Glutamatergic neuron (in vitro differentiated cells): ENCODE measurements around the gene KCNB1. TPM values are rescaled to one million over a fixed set of nuclear protein-coding genes. Genes with fewer than 3 reads are reported as not detected.
A peak's percentile ranks its signal among the peaks of the same experiment; 100 is the strongest.

ENCODE experiments used
- DNase-seq: peaks from one replicate; pipeline ENCODE4 v3.0.0; 2022
- H3K27ac Mint-ChIP-seq: one replicate; pipeline ENCODE4 v1.8.0; 2020; ENCODE audit warnings: mild to moderate bottlenecking, mixed read lengths, inconsistent platforms; ENCODE audit not compliant: unreplicated experiment
- H3K27me3 Mint-ChIP-seq: one replicate; pipeline ENCODE4 v1.8.0; 2020; ENCODE audit warnings: mild to moderate bottlenecking, moderate library complexity, mixed read lengths, inconsistent platforms; ENCODE audit not compliant: unreplicated experiment
- H3K36me3 Mint-ChIP-seq: one replicate; pipeline ENCODE4 v1.8.0; 2020; ENCODE audit warnings: mild to moderate bottlenecking, mixed read lengths, inconsistent platforms; ENCODE audit not compliant: unreplicated experiment
- H3K4me1 Mint-ChIP-seq: one replicate; pipeline ENCODE4 v1.8.0; 2020; ENCODE audit warnings: mild to moderate bottlenecking, low read depth, mixed read lengths, inconsistent platforms; ENCODE audit not compliant: unreplicated experiment
- H3K4me3 Mint-ChIP-seq: one replicate; pipeline ENCODE4 v1.8.0; 2020; ENCODE audit warnings: mild to moderate bottlenecking, mixed read lengths, inconsistent platforms; ENCODE audit not compliant: unreplicated experiment
- H3K9me3 Mint-ChIP-seq: one replicate; pipeline ENCODE4 v1.8.0; 2020; ENCODE audit warnings: mild to moderate bottlenecking, moderate library complexity, mixed read lengths, inconsistent platforms; ENCODE audit not compliant: unreplicated experiment
- total RNA-seq: library from RNA; stranded (reverse); fragmentation: NEBNext Ultra II Directional; extraction: Animal tissue kit (Norgen Biotek cat#: 25700); gene quantifications from one replicate; pipeline ENCODE4 v1.2.1, GENCODE V29; 2021; ENCODE audit not compliant: unreplicated experiment
- TF ChIP-seq, protein P1 (sequence below): fragments of 200-600 bp; sonication (generic); IDR thresholded peaks from one replicate; pipeline ENCODE4 v1.5.0; 2021; ENCODE audit not compliant: partially characterized antibody, unreplicated experiment

The KCNB1 gene
- total RNA-seq, 1 donor from 2014 or later, result 3.1 TPM

DNA sequence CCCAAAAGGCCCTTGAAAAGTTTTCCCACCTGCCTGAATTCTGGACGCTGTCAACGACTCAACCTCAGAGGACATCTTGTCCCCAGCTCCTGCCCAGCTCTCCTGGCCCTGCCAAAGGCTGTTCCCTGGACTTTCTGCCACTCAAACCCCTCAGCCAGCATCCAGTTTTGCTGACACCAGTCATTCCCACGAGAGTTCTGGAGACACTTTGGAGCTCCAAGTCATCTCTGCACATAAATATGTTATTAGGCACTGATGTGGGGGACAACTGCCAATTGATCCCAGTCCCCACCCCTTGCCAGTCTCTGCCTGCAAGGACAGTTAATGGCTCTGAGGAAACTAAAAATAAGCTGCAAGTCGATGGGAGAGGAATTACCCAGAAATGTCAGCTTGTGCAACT, 38.9 kb upstream of the KCNB1 start:
- TF ChIP-seq, protein P1, sequence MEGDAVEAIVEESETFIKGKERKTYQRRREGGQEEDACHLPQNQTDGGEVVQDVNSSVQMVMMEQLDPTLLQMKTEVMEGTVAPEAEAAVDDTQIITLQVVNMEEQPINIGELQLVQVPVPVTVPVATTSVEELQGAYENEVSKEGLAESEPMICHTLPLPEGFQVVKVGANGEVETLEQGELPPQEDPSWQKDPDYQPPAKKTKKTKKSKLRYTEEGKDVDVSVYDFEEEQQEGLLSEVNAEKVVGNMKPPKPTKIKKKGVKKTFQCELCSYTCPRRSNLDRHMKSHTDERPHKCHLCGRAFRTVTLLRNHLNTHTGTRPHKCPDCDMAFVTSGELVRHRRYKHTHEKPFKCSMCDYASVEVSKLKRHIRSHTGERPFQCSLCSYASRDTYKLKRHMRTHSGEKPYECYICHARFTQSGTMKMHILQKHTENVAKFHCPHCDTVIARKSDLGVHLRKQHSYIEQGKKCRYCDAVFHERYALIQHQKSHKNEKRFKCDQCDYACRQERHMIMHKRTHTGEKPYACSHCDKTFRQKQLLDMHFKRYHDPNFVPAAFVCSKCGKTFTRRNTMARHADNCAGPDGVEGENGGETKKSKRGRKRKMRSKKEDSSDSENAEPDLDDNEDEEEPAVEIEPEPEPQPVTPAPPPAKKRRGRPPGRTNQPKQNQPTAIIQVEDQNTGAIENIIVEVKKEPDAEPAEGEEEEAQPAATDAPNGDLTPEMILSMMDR, result no peak
- peaks cover 13% of the 10 kb centered on the region for H3K36me3 Mint-ChIP-seq

GRCh38 chr20:49519777-49520359, 37.4 kb upstream of the KCNB1 start:
- TF ChIP-seq, protein P1, result no peak
- no peak for DNase-seq
- peaks cover 12% of the 10 kb centered on the region for H3K9me3 Mint-ChIP-seq
- peaks cover 12% of the 10 kb centered on the region for H3K27me3 Mint-ChIP-seq
- peaks cover 10% of the 10 kb centered on the region for H3K36me3 Mint-ChIP-seq
- no peak overlapping the region for H3K27ac Mint-ChIP-seq
- H3K4me1 Mint-ChIP-seq, result peaks cover 4% of the 10 kb centered on the region
- H3K4me3 Mint-ChIP-seq, result no peak overlapping the region

More for the DNA sequence above, 38.9 kb upstream of the KCNB1 start:
- peaks cover 4% of the 10 kb centered on the region for H3K4me1 Mint-ChIP-seq
- no peak overlapping the region for H3K27ac Mint-ChIP-seq
- no peak overlapping the region for H3K4me3 Mint-ChIP-seq
- H3K9me3 Mint-ChIP-seq, result peaks cover 12% of the 10 kb centered on the region
- DNase-seq, result no peak
- H3K27me3 Mint-ChIP-seq, result peaks cover 12% of the 10 kb centered on the region

GRCh38 chr20:49519212-49519712, 36.8 kb upstream of the KCNB1 start:
- Mint-ChIP-seq H3K9me3 (peaks cover 12% of the 10 kb centered on the region), H3K27me3 (peaks cover 12% of the 10 kb centered on the region), H3K27ac (no peak overlapping the region), H3K4me1 (peaks cover 4% of the 10 kb centered on the region), H3K4me3 (no peak overlapping the region), H3K36me3 (peaks cover 7% of the 10 kb centered on the region)
- TF ChIP-seq, protein P1, result no peak
- DNase-seq, result no peak

- no peak for DNase-seq
- no peak overlapping the region for H3K27ac Mint-ChIP-seq
- H3K27me3 Mint-ChIP-seq, result peaks cover 12% of the 10 kb centered on the region
- TF ChIP-seq, protein P1, result no peak
- peaks cover 10% of the 10 kb centered on the region for H3K9me3 Mint-ChIP-seq
- H3K4me1 Mint-ChIP-seq, result peaks cover 4% of the 10 kb centered on the region
- H3K4me3 Mint-ChIP-seq, result no peak overlapping the region
- peaks cover 7% of the 10 kb centered on the region for H3K36me3 Mint-ChIP-seq
Observed at GRCh38 chr20:49518576-49518975, 36.1 kb upstream of the KCNB1 start.

- Mint-ChIP-seq H3K9me3 (peaks cover 10% of the 10 kb centered on the region), H3K27me3 (peaks cover 12% of the 10 kb centered on the region), H3K36me3 (peaks cover 7% of the 10 kb centered on the region), H3K27ac (peak overlapping the region; percentile 44), H3K4me1 (peaks cover 4% of the 10 kb centered on the region), H3K4me3 (no peak overlapping the region)
- TF ChIP-seq, protein P1, result no peak
- no peak for DNase-seq
Observed at GRCh38 chr20:49517805-49518100, 35.3 kb upstream of the KCNB1 start.
